K562 (cell line): ENCODE results near the gene NDST1.

Experiments used
- CBX1 ChIP-seq: sonication (generic); IDR thresholded peaks from 2 replicates; pipeline ENCODE4 v1.6.1; 2016; ENCODE audit warnings: antibody characterized with exemption, low read depth, mild to moderate bottlenecking
- CBX8 ChIP-seq: fragments of 200-600 bp; sonication (generic); IDR thresholded peaks from 2 replicates; pipeline ENCODE4 v1.6.1; 2012; ENCODE audit warnings: borderline replicate concordance, mixed run types, low read depth, mild to moderate bottlenecking, moderate library complexity, mixed read lengths, low read length, control low read depth, inconsistent platforms; ENCODE audit not compliant: poor library complexity, severe bottlenecking; ENCODE audit errors: extremely low read depth
- POLR2B ChIP-seq: fragments of 450-650 bp; IDR thresholded peaks from 2 replicates; pipeline ENCODE4 v1.6.1; 2018; ENCODE audit warnings: low read depth; ENCODE audit not compliant: partially characterized antibody
- RFX5 ChIP-seq: IDR thresholded peaks from 2 replicates; pipeline ENCODE4 v1.6.1; 2011; ENCODE audit warnings: low read depth, mild to moderate bottlenecking, improper control_type of control experiment, low read length
- ZNF512 ChIP-seq: IDR thresholded peaks from 2 replicates; pipeline ENCODE4 v1.6.1; 2016; ENCODE audit warnings: missing genetic modification characterization, missing compliant biosample characterization

- TF ChIP-seq CBX8 (no peak), POLR2B (no peak), CBX1 (no peak), ZNF512 (tag) (no peak), RFX5 (no peak)
Observed at GRCh38 chr5:150497989-150498317, 10.0 kb upstream of the NDST1 start.
